Epithelial cell of esophagus (primary cell): Measurements from ENCODE around the gene IFITM10.

Source experiments
- DNase-seq: peaks from one replicate; pipeline ENCODE4 v3.0.0; 2010; ENCODE audit warnings: low read depth
- H3K4me3 ChIP-seq: 2 replicates; pipeline ENCODE4 v1.5.1; 2011; ENCODE audit warnings: mild to moderate bottlenecking, low read length, control low read depth
- TF ChIP-seq, protein P1 (sequence below): IDR thresholded peaks from 2 replicates; pipeline ENCODE4 v1.5.1; 2011; ENCODE audit warnings: low read depth, mild to moderate bottlenecking, low read length, control low read depth, inconsistent platforms; ENCODE audit not compliant: insufficient read depth; ENCODE audit errors: missing control alignments

The IFITM10 gene

DNA sequence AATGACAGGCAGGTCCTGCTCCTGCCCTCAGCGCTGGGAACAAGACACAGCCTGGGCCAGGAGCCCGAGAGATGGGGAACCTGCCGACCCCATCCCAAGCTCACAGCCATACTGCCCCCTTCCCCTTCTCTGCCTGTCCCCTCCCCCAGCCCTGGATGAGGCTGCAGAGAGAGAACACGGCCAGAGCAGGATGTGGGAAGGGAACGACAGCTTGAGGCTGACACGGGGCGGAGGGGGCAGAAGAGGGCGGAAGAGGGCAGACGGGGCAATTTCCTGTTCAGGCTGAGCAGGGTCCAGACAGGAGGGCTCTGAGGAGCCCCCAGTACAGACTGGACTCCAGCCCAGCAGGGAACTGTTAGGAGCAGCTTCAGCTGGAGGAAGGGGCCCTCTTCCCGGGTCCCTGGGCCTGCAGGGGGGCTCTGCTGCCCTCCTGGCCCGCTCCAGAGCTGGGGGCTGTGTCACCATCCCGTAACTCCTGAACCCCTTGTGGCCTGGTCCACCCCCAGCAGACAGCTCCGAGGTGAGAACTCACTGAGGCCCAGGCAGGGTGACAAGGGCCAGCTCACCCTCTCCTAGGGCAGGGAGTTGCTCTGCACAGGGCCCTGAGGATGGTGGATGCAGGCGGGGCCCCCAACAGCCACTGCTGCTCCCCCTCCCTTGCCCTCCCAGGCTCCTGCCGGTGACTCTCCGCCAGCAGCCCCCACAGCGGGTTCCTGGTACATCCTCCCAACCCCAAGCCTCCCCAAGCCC is 7.6 kb upstream of the IFITM10 start:
- TF ChIP-seq, protein P1, sequence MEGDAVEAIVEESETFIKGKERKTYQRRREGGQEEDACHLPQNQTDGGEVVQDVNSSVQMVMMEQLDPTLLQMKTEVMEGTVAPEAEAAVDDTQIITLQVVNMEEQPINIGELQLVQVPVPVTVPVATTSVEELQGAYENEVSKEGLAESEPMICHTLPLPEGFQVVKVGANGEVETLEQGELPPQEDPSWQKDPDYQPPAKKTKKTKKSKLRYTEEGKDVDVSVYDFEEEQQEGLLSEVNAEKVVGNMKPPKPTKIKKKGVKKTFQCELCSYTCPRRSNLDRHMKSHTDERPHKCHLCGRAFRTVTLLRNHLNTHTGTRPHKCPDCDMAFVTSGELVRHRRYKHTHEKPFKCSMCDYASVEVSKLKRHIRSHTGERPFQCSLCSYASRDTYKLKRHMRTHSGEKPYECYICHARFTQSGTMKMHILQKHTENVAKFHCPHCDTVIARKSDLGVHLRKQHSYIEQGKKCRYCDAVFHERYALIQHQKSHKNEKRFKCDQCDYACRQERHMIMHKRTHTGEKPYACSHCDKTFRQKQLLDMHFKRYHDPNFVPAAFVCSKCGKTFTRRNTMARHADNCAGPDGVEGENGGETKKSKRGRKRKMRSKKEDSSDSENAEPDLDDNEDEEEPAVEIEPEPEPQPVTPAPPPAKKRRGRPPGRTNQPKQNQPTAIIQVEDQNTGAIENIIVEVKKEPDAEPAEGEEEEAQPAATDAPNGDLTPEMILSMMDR: no peak
- no peak for DNase-seq
- no peak overlapping the region for H3K4me3 ChIP-seq

DNA sequence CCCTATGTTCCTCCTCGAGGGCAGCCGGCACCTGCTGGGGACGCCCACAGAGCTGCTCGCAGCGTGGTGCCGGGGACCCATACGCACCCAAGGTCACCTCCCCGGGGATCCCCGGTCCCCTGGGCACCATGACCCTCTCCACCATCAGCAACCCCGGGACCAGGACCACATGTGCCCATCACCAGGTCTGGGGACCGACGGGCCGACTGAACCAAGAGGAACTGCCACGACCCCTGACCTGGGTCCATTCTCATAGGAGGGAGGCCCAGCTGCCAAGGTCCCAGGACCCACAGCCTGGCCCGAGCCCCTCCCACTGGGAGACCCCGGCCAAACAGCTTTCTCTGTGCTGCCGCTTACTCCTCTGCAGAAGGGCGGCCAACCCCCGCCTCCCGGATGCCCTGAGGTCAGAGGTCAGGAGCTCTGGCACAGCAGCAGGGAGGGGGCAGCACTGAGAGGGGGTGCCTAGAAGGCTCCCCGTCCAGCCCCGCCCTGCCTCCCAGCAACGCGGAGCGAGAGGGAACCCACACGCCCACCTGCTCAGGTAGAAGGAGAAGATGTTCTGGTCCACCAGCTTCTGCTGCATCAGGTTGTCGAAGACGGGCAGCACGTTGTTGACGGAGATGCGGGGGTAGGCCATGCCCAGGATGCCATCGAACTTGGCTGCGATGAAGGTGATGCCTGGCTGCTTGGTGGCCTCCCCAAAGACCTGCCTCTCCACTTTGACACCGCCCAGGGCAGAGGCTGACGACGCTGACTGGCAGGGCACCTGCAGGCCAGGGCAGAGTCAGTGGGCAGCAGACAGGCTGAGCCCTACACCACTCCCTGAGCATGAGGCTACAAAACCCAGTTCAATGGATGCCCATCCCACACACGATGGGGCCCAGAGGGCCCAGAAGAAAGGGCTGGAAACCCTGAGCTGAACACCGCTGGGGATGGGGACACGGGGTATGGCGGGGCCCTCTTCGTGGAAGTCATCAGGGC is 6.7 kb upstream of the IFITM10 start:
- no peak for DNase-seq
- TF ChIP-seq, protein P1: no peak
- no peak overlapping the region for H3K4me3 ChIP-seq

DNA sequence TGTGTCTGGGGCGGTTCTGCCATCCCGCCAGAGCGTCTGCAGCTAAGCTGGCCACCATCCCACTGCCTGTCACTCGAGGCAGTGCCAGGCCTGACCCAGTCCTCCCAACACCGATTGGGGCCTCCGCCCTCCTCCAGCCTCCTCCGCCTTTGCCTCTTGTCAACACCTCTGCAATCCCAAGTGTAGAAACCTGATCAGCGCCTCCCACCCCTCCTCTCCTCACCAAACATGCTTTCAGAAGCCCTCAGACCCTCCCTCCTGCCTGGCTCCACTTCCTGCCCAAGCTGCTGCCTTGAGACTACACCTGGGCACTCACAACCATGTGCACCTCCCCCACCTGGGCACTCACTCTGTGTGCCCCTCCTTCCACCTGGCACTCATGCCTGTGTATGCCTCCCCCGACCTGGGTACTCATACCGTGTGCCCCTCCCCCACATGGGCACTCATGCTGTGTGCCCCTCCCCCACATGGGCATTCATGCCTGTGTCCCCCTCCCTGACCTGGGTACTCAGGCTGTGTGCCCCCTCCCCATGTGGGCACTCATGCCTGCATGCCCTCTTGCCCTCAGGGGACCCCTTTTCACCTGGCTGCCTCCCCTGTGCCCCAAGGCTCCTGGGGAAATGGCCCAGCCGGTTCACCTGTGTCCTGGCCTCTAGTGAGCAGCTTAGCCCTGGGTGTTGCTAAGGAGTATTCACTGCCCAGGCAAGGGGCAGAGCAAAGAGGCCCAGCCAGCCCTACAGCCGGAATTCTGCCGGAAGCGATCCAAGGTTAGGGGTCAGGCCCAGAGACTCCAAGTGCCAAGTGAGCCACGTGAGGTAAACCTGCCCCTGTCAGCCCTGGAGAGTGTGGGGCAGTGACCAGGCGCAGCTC is 5.5 kb upstream of the IFITM10 start:
- DNase-seq: no peak
- TF ChIP-seq, protein P1: no peak
- H3K4me3 ChIP-seq: no peak overlapping the region

DNA sequence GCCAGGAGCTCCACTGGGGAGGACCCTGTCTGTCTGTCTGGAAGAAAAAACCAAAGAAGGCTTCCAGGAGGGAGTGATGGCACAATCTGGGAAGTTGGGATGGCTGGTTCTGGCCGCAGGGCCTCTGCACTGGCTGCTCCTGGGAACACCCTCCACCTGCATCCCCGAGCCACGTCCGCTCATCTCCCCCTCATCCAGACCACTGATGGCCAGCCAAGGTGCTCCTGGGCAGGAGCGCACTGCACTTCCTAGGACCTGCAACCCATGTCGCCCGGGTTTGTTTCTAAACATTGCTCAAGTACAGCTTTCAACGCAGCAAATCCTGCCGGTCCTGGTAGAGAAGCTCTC is 4.9 kb upstream of the IFITM10 start:
- DNase-seq: no peak
- TF ChIP-seq, protein P1: no peak
- H3K4me3 ChIP-seq: no peak overlapping the region

DNA sequence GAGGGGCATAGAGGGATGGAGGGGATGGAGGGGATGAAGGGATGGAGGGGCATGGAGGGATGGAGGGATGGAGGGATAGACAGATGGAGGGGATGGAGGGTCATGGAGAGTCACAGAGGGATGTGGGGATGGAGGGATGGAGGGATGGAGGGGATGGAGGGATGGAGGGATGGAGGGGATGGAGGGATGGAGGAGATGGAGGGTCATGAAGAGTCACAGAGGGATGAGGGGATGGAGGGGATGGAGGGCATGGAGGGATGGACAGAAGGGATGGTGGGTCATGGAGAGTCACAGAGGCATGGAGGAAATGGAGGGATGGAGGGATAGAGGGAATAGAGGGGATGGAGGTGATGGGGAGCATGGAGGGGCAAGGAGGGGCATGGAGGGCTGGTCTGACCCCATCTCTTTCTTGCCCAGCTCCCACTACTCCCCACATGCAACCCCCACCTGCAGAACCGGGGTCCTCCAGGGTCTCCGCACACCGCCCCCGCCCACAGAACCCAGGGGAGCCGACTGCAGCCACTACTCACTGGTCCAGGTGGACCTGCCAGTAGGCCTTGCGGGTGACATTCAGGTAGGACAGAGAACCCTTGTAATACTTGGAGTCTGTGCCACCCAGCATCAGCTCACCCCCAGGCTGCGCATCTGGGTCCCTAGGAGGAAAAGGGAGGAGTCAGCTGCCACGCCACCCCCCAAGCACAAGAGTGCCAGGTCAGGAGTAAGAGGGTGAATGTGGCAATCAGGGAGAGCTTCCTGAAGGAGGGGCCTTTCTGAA is 4.2 kb upstream of the IFITM10 start:
- TF ChIP-seq, protein P1: no peak
- H3K4me3 ChIP-seq: no peak overlapping the region
- DNase-seq: no peak

DNA sequence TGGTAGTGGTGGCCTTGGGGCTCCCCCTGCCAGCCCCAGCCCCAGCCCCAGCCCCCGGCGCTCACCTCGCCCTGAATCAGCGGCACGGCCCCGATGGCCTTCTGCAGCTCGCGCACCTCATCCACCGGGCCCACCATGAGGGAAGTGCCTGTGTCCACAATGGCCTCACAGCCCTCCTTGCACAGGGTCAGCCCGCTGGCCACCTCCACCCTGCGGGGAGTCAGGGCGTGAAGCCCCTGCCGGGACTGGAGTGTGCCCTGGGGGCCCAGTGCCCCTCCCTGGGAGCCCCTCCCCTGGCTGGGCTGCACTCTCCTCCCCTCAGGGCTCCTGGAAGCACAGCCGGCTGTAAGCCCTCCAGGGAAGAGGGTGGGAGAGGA is 3.5 kb upstream of the IFITM10 start:
- no peak for DNase-seq
- no peak overlapping the region for H3K4me3 ChIP-seq
- TF ChIP-seq, protein P1: no peak
